ENCODE measurements around the gene ATP6V1G3.

DNA sequence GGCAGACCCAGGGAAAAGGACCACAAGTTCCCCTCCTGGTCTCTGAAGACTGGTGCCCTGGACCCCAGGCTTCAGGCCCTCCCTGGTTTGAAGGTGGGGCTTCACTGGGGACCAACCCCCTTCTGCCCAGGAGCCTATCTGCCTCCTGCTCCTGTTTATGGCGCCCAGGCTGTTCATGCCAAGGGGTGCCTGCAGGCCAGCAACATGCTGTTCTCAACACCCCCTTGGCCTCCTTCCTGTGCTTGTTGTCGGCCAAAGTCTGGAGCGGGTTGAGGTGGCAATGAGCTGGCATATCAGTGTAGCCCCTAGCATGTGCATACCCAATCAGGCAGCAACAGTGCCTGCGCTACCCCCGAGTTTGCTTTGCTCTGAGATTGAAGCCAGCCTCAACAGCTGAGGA is 46.3 kb downstream of the ATP6V1G3 start:
- TF ChIP-seq, protein P1, sequence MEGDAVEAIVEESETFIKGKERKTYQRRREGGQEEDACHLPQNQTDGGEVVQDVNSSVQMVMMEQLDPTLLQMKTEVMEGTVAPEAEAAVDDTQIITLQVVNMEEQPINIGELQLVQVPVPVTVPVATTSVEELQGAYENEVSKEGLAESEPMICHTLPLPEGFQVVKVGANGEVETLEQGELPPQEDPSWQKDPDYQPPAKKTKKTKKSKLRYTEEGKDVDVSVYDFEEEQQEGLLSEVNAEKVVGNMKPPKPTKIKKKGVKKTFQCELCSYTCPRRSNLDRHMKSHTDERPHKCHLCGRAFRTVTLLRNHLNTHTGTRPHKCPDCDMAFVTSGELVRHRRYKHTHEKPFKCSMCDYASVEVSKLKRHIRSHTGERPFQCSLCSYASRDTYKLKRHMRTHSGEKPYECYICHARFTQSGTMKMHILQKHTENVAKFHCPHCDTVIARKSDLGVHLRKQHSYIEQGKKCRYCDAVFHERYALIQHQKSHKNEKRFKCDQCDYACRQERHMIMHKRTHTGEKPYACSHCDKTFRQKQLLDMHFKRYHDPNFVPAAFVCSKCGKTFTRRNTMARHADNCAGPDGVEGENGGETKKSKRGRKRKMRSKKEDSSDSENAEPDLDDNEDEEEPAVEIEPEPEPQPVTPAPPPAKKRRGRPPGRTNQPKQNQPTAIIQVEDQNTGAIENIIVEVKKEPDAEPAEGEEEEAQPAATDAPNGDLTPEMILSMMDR (IDR thresholded peaks at IDR 0.05; ENCODE audit: low read length): no peak
- TF ChIP-seq EZH2 (IDR thresholded peaks at IDR 0.05; ENCODE audit: borderline replicate concordance, low read length): no peak
